Caco-2 (cell line): ENCODE measurements around the gene HSD11B1. TPM values are rescaled to one million over a fixed set of nuclear protein-coding genes. Genes with fewer than 3 reads are reported as not detected.

ENCODE experiments used
- Bru-seq: library from RNA; stranded (reverse); fragments of 400-500 nt; gene quantifications from one replicate; lab custom pipeline; 2021; lab: Mats Ljungman, UMichigan
- BruChase-seq, 2 experiments: library from RNA; stranded (reverse); fragments of 400-500 nt; gene quantifications; one replicate each; lab custom pipeline; 2021; lab: Mats Ljungman, UMichigan
- BruUV-seq: library from RNA; stranded (reverse); fragments of 400-500 nt; replicated peaks from 2 replicates; lab custom pipeline; 2021; lab: Mats Ljungman, UMichigan
- CTCF ChIA-PET: fragments of 300-600 bp; sonication (Branson Sonifier 250); formaldehyde crosslinking; loops from one replicate; lab custom pipeline; 2022; ENCODE audit warnings: antibody characterized with exemption; lab: Charles Lee
- POLR2A ChIA-PET: fragments of 300-600 bp; sonication (Branson Sonifier 250); formaldehyde crosslinking; loops from one replicate; lab custom pipeline; 2022; ENCODE audit warnings: antibody characterized with exemption; lab: Charles Lee
- DNase-seq, 2 experiments: peaks; one replicate each; pipeline versions ENCODE4 v3.0.0 to v3.0.0-alpha.2; 2020 to 2022
- H3K27me3 ChIP-seq: replicated peaks from 2 replicates; pipeline ENCODE4 v1.6.0; 2011; ENCODE audit warnings: low read length; ENCODE audit not compliant: control insufficient read depth, insufficient read depth
- H3K36me3 ChIP-seq: 2 replicates; pipeline ENCODE4 v1.5.1; 2011; ENCODE audit warnings: low read length; ENCODE audit not compliant: control insufficient read depth, insufficient read depth
- H3K4me1 ChIP-seq: fragments of 250-450 bp; sonication (Bioruptor Pico); 2 replicates; pipeline ENCODE4 v1.5.1; 2020; ENCODE audit warnings: mild to moderate bottlenecking
- H3K4me3 ChIP-seq: 2 replicates; pipeline ENCODE4 v1.5.1; 2011; ENCODE audit warnings: low read depth, mild to moderate bottlenecking, control low read depth, low read length
- H3K9me3 ChIP-seq: fragments of 250-450 bp; sonication (Bioruptor Pico); 2 replicates; pipeline ENCODE4 v1.5.1; 2020; ENCODE audit warnings: mild to moderate bottlenecking, moderate library complexity
- H3K27ac Mint-ChIP-seq: one replicate; pipeline ENCODE4 v1.8.0; 2022; ENCODE audit warnings: mixed read lengths; ENCODE audit not compliant: unreplicated experiment
- H3K27me3 Mint-ChIP-seq: one replicate; pipeline ENCODE4 v1.8.0; 2022; ENCODE audit warnings: mixed read lengths; ENCODE audit not compliant: insufficient read depth, unreplicated experiment
- H3K36me3 Mint-ChIP-seq: one replicate; pipeline ENCODE4 v1.8.0; 2022; ENCODE audit warnings: mild to moderate bottlenecking, mixed read lengths; ENCODE audit not compliant: insufficient read depth, unreplicated experiment
- H3K4me1 Mint-ChIP-seq: one replicate; pipeline ENCODE4 v1.8.0; 2022; ENCODE audit warnings: low read depth, mixed read lengths; ENCODE audit not compliant: unreplicated experiment
- H3K4me3 Mint-ChIP-seq: one replicate; pipeline ENCODE4 v1.8.0; 2022; ENCODE audit warnings: mild to moderate bottlenecking, moderate library complexity, mixed read lengths; ENCODE audit not compliant: unreplicated experiment
- H3K9me3 Mint-ChIP-seq: one replicate; pipeline ENCODE4 v1.8.0; 2022; ENCODE audit warnings: mixed read lengths; ENCODE audit not compliant: unreplicated experiment
- intact Hi-C: fragments of 100-400 bp; cut with micrococcal nuclease; formaldehyde crosslinking; loops from one replicate; pipeline ENCODE4 v1.10.0; 2022; ENCODE audit not compliant: unreplicated experiment
- long read RNA-seq: library from polyadenylated mRNA; stranded (forward); transcript quantifications from one replicate; pipeline ENCODE4 v2.0.0, GENCODE V29; 2022
- total RNA-seq: library from RNA; stranded (reverse); gene quantifications from 2 replicates; pipeline ENCODE4 v1.2.3, GENCODE V29; 2022
- TF ChIP-seq, protein P1 (sequence below), 2 experiments: fragments of 200-600 bp in 1 of 2; IDR thresholded peaks; 1 replicate in 1 of 2; 2 replicates in 1 of 2; pipeline versions ENCODE4 v1.5.1 to v1.8.0; 2011 to 2022; ENCODE audit warnings: antibody characterized with exemption in 1 of 2, control low read depth in 1 of 2, inconsistent platforms in 1 of 2, low read depth in 1 of 2, low read length in 1 of 2, mild to moderate bottlenecking in 1 of 2, moderate library complexity in 1 of 2; ENCODE audit not compliant: insufficient read depth in 1 of 2, severe bottlenecking in 1 of 2, unreplicated experiment in 1 of 2

Gene HSD11B1
- total RNA-seq (not detected in 2 replicates), Bru-seq, nascent RNA (percentile 3 among the genes with signal in this experiment), BruChase-seq, experiment 1, labeled RNA remaining after a 2-hour chase (percentile 4 among the genes with signal in this experiment), BruChase-seq, experiment 2, labeled RNA remaining after a 6-hour chase (percentile 2 among the genes with signal in this experiment)
- long read RNA-seq: 0 reads

DNA sequence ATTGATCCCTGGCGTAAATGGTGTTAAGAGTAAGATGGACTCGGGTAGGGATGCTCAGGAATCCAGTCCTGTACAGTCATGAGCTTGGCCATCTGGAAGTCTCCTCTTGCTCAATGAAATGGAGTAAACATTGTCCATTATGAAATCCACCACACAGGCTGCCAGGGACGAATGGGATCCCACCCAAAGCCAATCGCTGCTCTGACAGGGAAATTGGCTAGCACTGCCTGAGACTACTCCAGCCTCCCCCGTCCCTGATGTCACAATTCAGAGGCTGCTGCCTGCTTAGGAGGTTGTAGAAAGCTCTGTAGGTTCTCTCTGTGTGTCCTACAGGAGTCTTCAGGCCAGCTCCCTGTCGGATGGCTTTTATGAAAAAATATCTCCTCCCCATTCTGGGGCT lies at the start of gene HSD11B1:
HSD11B1 (plus strand) TSS at position 263 of the 400 bp plus-strand sequence; CDS start at position 360, 97 bp downstream.
- ChIA-PET POLR2A (no interaction called here), CTCF (no interaction called here)
- no peak within 1 kb of the TSS for H3K4me3 ChIP-seq
- H3K4me1 ChIP-seq: no peaks in the 10 kb centered on the region
- H3K9me3 Mint-ChIP-seq: no peaks in the 10 kb centered on the region
- H3K4me3 Mint-ChIP-seq: no peak within 1 kb of the TSS
- no peak within 1 kb of the TSS for H3K27ac Mint-ChIP-seq
- no peak for DNase-seq
- intact Hi-C loops: no loop called here
- no peaks in the 10 kb centered on the region for H3K4me1 Mint-ChIP-seq
- H3K36me3 Mint-ChIP-seq: no peaks in the 10 kb centered on the region
- no TSS peak for BruUV-seq
- no peaks in the 10 kb centered on the region for H3K9me3 ChIP-seq
- TF ChIP-seq, protein P1, sequence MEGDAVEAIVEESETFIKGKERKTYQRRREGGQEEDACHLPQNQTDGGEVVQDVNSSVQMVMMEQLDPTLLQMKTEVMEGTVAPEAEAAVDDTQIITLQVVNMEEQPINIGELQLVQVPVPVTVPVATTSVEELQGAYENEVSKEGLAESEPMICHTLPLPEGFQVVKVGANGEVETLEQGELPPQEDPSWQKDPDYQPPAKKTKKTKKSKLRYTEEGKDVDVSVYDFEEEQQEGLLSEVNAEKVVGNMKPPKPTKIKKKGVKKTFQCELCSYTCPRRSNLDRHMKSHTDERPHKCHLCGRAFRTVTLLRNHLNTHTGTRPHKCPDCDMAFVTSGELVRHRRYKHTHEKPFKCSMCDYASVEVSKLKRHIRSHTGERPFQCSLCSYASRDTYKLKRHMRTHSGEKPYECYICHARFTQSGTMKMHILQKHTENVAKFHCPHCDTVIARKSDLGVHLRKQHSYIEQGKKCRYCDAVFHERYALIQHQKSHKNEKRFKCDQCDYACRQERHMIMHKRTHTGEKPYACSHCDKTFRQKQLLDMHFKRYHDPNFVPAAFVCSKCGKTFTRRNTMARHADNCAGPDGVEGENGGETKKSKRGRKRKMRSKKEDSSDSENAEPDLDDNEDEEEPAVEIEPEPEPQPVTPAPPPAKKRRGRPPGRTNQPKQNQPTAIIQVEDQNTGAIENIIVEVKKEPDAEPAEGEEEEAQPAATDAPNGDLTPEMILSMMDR (IDR thresholded peaks at IDR 0.05; ENCODE audit: insufficient read depth in 1 of 2, low read depth in 1 of 2, low read length in 1 of 2, severe bottlenecking in 1 of 2, unreplicated experiment in 1 of 2): no peak
- peaks cover 14% of the 10 kb centered on the region for H3K27me3 Mint-ChIP-seq
- no peaks in the 10 kb centered on the region for H3K36me3 ChIP-seq
- no peaks in the 10 kb centered on the region for H3K27me3 ChIP-seq

DNA sequence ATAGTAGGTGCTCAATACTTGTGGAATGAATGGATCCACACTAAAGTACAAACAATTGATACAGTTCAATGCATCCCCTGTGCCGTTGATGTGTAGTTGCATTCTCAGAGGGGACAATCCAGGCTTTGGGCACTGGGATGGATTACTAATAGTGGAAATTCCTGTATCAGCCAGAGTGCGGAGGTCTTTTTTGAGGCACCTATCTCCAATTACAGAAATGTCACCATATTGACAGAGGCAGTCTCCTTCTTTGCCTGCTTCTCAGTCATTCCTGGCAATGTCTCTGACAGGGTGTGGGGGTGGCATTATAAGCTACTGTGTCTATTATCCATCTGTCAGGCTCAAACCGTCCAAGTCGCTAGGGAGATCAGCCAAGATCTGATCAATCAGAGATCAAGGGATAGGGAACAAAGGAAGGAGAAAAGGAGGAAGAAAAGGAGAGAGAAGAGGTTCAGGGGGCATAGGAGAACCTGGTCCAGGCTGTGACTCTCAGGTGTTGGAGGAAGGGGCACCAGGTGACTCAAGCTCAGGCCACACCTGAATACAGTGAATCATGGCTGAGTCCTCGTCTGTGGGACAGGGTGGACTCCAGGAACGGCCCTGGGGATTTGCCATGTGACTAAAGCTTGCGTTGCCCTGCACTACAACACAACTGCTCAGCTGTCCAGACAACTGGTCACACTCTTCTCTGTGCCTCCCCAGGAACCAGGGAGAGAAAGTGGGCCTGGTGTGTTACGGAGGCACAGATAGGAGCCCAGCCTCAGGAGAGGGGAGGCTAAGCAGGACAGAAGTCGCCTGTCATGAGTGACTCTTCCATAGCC lies 49.0 kb upstream of the HSD11B1 start:
- Histone ChIP-seq H3K36me3 (0 out of 2 replicates have a peak, but pooled peaks cover under 1% of the 10 kb centered on the region), H3K27me3 (no peaks in the 10 kb centered on the region), H3K4me1 (peaks cover 79% of the 10 kb centered on the region), H3K9me3 (no peaks in the 10 kb centered on the region), H3K4me3 (no peak overlapping the region)
- intact Hi-C loops: loop anchor here (10.0 kb wide), 2 partner anchors 231 to 261 kb away; no protein-coding TSS in a partner anchor
- CTCF ChIA-PET: interaction anchor here (1.2 to 4.0 kb wide), 2 partner anchors 19 to 20 kb away, joined by 3 to 34 read pairs; partner anchors contain the start of gene G0S2
- Mint-ChIP-seq H3K4me1 (peaks cover 67% of the 10 kb centered on the region), H3K9me3 (no peaks in the 10 kb centered on the region), H3K27me3 (no peaks in the 10 kb centered on the region), H3K4me3 (no peak overlapping the region), H3K36me3 (peaks cover 13% of the 10 kb centered on the region), H3K27ac (peak overlapping the region; percentile 88)
- POLR2A ChIA-PET: interaction anchor here (1.2 to 1.6 kb wide), 2 partner anchors 20 to 150 kb away, joined by 4 read pairs; partner anchors contain the start of genes G0S2 and IRF6
- BruUV-seq: no TSS peak
- TF ChIP-seq, protein P1 (IDR thresholded peaks at IDR 0.05; ENCODE audit: insufficient read depth in 1 of 2, low read depth in 1 of 2, low read length in 1 of 2, severe bottlenecking in 1 of 2, unreplicated experiment in 1 of 2): no peak
- DNase-seq: no peak

DNA sequence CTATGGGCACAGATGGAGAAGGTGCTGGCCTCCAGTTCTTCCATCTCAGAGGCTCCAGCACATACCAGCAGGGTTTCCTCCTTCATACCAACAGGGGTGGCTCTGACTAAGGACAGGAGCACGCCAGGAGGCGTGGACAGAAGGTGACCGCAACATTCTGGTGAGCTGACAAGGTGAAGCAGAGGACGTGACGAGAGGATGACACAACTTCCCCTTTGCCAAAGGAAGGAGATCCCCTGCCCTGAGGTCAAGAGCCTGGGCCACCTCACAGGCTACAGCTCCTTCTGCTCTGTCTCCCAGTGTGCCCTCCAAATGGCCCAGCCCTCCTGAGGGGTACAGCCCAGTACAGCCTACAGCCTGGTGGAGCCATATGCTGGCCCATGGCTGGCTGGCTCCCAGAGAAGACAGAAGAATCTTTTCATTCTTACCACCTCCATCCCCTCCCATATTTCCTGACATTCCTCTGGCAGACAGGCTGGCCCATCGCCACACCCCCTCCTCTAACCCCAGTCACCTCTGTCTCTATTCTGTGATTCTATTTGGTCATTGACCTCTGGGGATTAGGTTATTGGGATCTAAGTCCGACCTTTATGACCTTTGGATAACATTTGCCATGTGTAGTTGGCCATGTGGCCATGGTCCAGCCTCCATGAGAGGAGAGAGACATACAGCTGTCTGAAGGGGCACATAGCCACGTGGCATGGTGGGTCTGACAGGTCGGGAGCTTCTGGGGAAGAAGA lies 47.3 kb upstream of the HSD11B1 start:
- H3K27ac Mint-ChIP-seq: peak overlapping the region; percentile 80
- no peaks in the 10 kb centered on the region for H3K27me3 ChIP-seq
- no TSS peak for BruUV-seq
- H3K36me3 ChIP-seq: no peaks in the 10 kb centered on the region
- CTCF ChIA-PET: no interaction called here
- intact Hi-C loops: loop anchor here (10.0 kb wide), 2 partner anchors 233 to 263 kb away; no protein-coding TSS in a partner anchor
- no peaks in the 10 kb centered on the region for H3K9me3 Mint-ChIP-seq
- H3K27me3 Mint-ChIP-seq: no peaks in the 10 kb centered on the region
- H3K4me3 Mint-ChIP-seq: no peak overlapping the region
- peaks cover 76% of the 10 kb centered on the region for H3K4me1 ChIP-seq
- H3K36me3 Mint-ChIP-seq: peaks cover 7% of the 10 kb centered on the region
- peaks cover 63% of the 10 kb centered on the region for H3K4me1 Mint-ChIP-seq
- no peaks in the 10 kb centered on the region for H3K9me3 ChIP-seq
- DNase-seq: no peak
- H3K4me3 ChIP-seq: no peak overlapping the region
- POLR2A ChIA-PET: no interaction called here
- TF ChIP-seq, protein P1 (IDR thresholded peaks at IDR 0.05; ENCODE audit: insufficient read depth in 1 of 2, low read depth in 1 of 2, low read length in 1 of 2, severe bottlenecking in 1 of 2, unreplicated experiment in 1 of 2): no peak
